H1 (cell line): ENCODE results near the gene RFPL2. TPM values are rescaled to one million over a fixed set of nuclear protein-coding genes. Genes with fewer than 3 reads are reported as not detected.

ENCODE experiments used
- CTCF ChIA-PET: fragments of 300-600 bp; sonication (Branson Sonifier 250); formaldehyde crosslinking; loops from one replicate; lab custom pipeline; 2021; ENCODE audit not compliant: partially characterized antibody; lab: Charles Lee
- POLR2A ChIA-PET: fragments of 300-600 bp; sonication (Branson Sonifier 250); formaldehyde crosslinking; loops from one replicate; lab custom pipeline; 2021; ENCODE audit warnings: inconsistent platforms; ENCODE audit not compliant: partially characterized antibody; lab: Charles Lee
- DNase-seq, 2 experiments: peaks; one replicate each; pipeline versions ENCODE4 v3.0.0 to v3.0.0-alpha.2; 2010 to 2022; ENCODE audit warnings: low spot score in 2 of 2, low read depth in 1 of 2, mixed read lengths in 1 of 2
- FAIRE-seq: peaks from 2 replicates; lab custom pipeline; 2011; peaks lifted over from hg19 to GRCh38; lab: Jason Lieb, UNC
- H2AFZ ChIP-seq: 2 replicates; pipeline ENCODE4 v1.8.1; 2012; ENCODE audit warnings: low read length, inconsistent platforms
- H2AK5ac ChIP-seq: 2 replicates; pipeline ENCODE4 v1.6.1; 2013; ENCODE audit warnings: low read depth, low read length
- H2BK120ac ChIP-seq: replicated peaks from 2 replicates; pipeline ENCODE3; 2013; ENCODE audit warnings: low read depth, low read length, inconsistent platforms
- H2BK12ac ChIP-seq: 2 replicates; pipeline ENCODE4 v1.6.1; 2013; ENCODE audit warnings: low read depth, low read length
- H2BK15ac ChIP-seq: 2 replicates; pipeline ENCODE4 v1.6.1; 2013; ENCODE audit warnings: low read length
- H2BK20ac ChIP-seq: 2 replicates; pipeline ENCODE4 v1.6.1; 2013; ENCODE audit warnings: low read length
- H2BK5ac ChIP-seq: 2 replicates; pipeline ENCODE4 v1.6.1; 2013; ENCODE audit warnings: low read depth, low read length
- H3K14ac ChIP-seq: 2 replicates; pipeline ENCODE4 v1.6.1; 2013; ENCODE audit warnings: inconsistent platforms; ENCODE audit not compliant: insufficient read length
- H3K18ac ChIP-seq: 2 replicates; pipeline ENCODE4 v1.6.1; 2013; ENCODE audit warnings: low read length; ENCODE audit errors: extremely low read depth
- H3K23ac ChIP-seq: 2 replicates; pipeline ENCODE4 v1.6.1; 2013; ENCODE audit warnings: inconsistent platforms; ENCODE audit not compliant: insufficient read length
- H3K23me2 ChIP-seq: 2 replicates; pipeline ENCODE4 v1.6.1; 2013; ENCODE audit warnings: low read depth, low read length
- H3K27ac ChIP-seq: 2 replicates; pipeline ENCODE4 v1.6.1; 2011; ENCODE audit warnings: low read depth, low read length, inconsistent platforms
- H3K27me3 ChIP-seq, 4 experiments: replicated peaks in 1 of 4; 1 replicate in 1 of 4; 2 replicates in 3 of 4; pipeline versions ENCODE4 v1.6.1 to v1.8.1; 2011 to 2013; ENCODE audit warnings: low read length in 3 of 4, mild to moderate bottlenecking in 3 of 4, inconsistent platforms in 2 of 4, mixed read lengths in 2 of 4, moderate library complexity in 1 of 4; ENCODE audit not compliant: control insufficient read depth in 3 of 4, insufficient read depth in 3 of 4; ENCODE audit errors: extremely low read depth in 1 of 4
- H3K36me3 ChIP-seq, 4 experiments: 2 replicates each; pipeline versions ENCODE4 v1.6.1 to v1.8.1; 2011 to 2013; ENCODE audit warnings: mild to moderate bottlenecking in 4 of 4, low read length in 3 of 4, moderate library complexity in 2 of 4, control low read depth in 1 of 4, inconsistent platforms in 1 of 4; ENCODE audit not compliant: insufficient read depth in 4 of 4, control insufficient read depth in 2 of 4
- H3K4ac ChIP-seq: replicated peaks from 2 replicates; pipeline ENCODE3; 2013; ENCODE audit warnings: low read length, low read depth, mixed read lengths, inconsistent platforms; ENCODE audit not compliant: insufficient read length
- H3K4me1 ChIP-seq, 4 experiments: replicated peaks in 1 of 4; 1 replicate in 1 of 4; 2 replicates in 3 of 4; pipeline versions ENCODE4 v1.6.1 to v1.8.1; 2011 to 2013; ENCODE audit warnings: low read length in 3 of 4, inconsistent platforms in 2 of 4, mixed read lengths in 1 of 4; ENCODE audit not compliant: insufficient read depth in 4 of 4, control insufficient read depth in 3 of 4
- H3K4me2 ChIP-seq, 2 experiments: 2 replicates each; pipeline versions ENCODE4 v1.6.1 to v1.8.1; 2011 to 2013; ENCODE audit warnings: low read depth in 2 of 2, low read length in 2 of 2, control low read depth in 1 of 2, inconsistent platforms in 1 of 2, mild to moderate bottlenecking in 1 of 2; ENCODE audit not compliant: insufficient read depth in 1 of 2
- H3K4me3 ChIP-seq, 4 experiments: fragments of 200-600, 300-600 bp in 1 of 4; sonication (generic), shearing (Covaris generic), sonication (Bioruptor Twin) in 1 of 4; 2 replicates each; pipeline versions ENCODE4 v1.5.1 to v1.8.1; 2011 to 2016; ENCODE audit warnings: low read length in 4 of 4, low read depth in 3 of 4, control low read depth in 2 of 4, inconsistent platforms in 2 of 4, mild to moderate bottlenecking in 2 of 4, mixed read lengths in 1 of 4, moderate library complexity in 1 of 4; ENCODE audit not compliant: insufficient read depth in 2 of 4; ENCODE audit errors: extremely low read depth in 1 of 4
- H3K56ac ChIP-seq: replicated peaks from 2 replicates; pipeline ENCODE3; 2013; ENCODE audit warnings: low read depth, mild to moderate bottlenecking, mixed read lengths, low read length, inconsistent platforms; ENCODE audit not compliant: insufficient read length
- H3K79me1 ChIP-seq: 2 replicates; pipeline ENCODE4 v1.6.1; 2013; ENCODE audit warnings: low read depth, low read length, control low read depth
- H3K79me2 ChIP-seq, 2 experiments: 2 replicates each; pipeline versions ENCODE4 v1.6.1 to v1.8.1; 2012 to 2013; ENCODE audit warnings: low read length in 2 of 2, mild to moderate bottlenecking in 2 of 2, inconsistent platforms in 1 of 2; ENCODE audit not compliant: insufficient read depth in 2 of 2, control insufficient read depth in 1 of 2
- H3K9ac ChIP-seq, 4 experiments: replicated peaks in 1 of 4; 1 replicate in 1 of 4; 2 replicates in 3 of 4; pipeline versions ENCODE4 v1.6.1 to v1.8.1; 2011 to 2013; ENCODE audit warnings: low read depth in 3 of 4, low read length in 3 of 4, control low read depth in 2 of 4, mild to moderate bottlenecking in 2 of 4, moderate library complexity in 2 of 4, inconsistent platforms in 1 of 4; ENCODE audit errors: extremely low read depth in 1 of 4
- H3K9me3 ChIP-seq, 2 experiments: 2 replicates each; pipeline versions ENCODE4 v1.6.1 to v1.8.1; 2012 to 2013; ENCODE audit warnings: mild to moderate bottlenecking in 2 of 2, moderate library complexity in 2 of 2, control low read depth in 1 of 2, inconsistent platforms in 1 of 2, low read depth in 1 of 2, low read length in 1 of 2, mixed read lengths in 1 of 2; ENCODE audit not compliant: insufficient read depth in 2 of 2
- H4K20me1 ChIP-seq, 2 experiments: replicated peaks in 1 of 2; 2 replicates each; pipeline versions ENCODE3 to v1.8.1; 2011 to 2013; ENCODE audit warnings: inconsistent platforms in 2 of 2, low read length in 2 of 2, mild to moderate bottlenecking in 1 of 2; ENCODE audit not compliant: insufficient read depth in 2 of 2, control insufficient read depth in 1 of 2
- H4K5ac ChIP-seq: 2 replicates; pipeline ENCODE4 v1.6.1; 2013; ENCODE audit warnings: low read length, low read depth, mixed read lengths, inconsistent platforms; ENCODE audit not compliant: insufficient read length
- H4K8ac ChIP-seq: 2 replicates; pipeline ENCODE4 v1.8.0; 2013; ENCODE audit warnings: mild to moderate bottlenecking, moderate library complexity, low read length, inconsistent platforms; ENCODE audit not compliant: insufficient read depth; ENCODE audit errors: extremely low read depth
- H4K91ac ChIP-seq: replicated peaks from 2 replicates; pipeline ENCODE3; 2013; ENCODE audit warnings: low read length, mixed read lengths, inconsistent platforms; ENCODE audit not compliant: insufficient read length
- SAP30 ChIP-seq: fragments of 300-600 bp; sonication (generic); IDR thresholded peaks from 2 replicates; pipeline ENCODE4 v1.7.1; 2012; ENCODE audit warnings: low read length, moderate library complexity, mild to moderate bottlenecking, inconsistent platforms; ENCODE audit not compliant: insufficient read depth, insufficient replicate concordance
- SIRT6 ChIP-seq: IDR thresholded peaks from one replicate; pipeline ENCODE4 v1.7.1; 2012; ENCODE audit warnings: low read length, inconsistent platforms
- TAF7 ChIP-seq: optimal IDR thresholded peaks from 2 replicates; pipeline ENCODE3; 2011; ENCODE audit warnings: low read depth, mild to moderate bottlenecking, inconsistent platforms, low read length, moderate library complexity, borderline replicate concordance
- WGBS, 2 experiments: shearing (Covaris generic) in 1 of 2; methylation state at CpG; one replicate each; pipeline versions ENCODE4 v1.1.6 to v1.1.7; 2013 to 2015; ENCODE audit warnings: low lambda C conversion rate in 2 of 2, mixed read lengths in 2 of 2, inconsistent platforms in 1 of 2, low coverage in 1 of 2, missing lambda C conversion rate in 1 of 2; ENCODE audit not compliant: insufficient replicate concordance in 2 of 2, insufficient coverage in 1 of 2, insufficient read length in 1 of 2; ENCODE audit errors: extremely low coverage in 1 of 2, missing lambda C conversion rate in 1 of 2; 5-methylcytosine and 5-hydroxymethylcytosine counted together
- polyA plus RNA-seq, 7 experiments: library from polyadenylated mRNA; depleted of rRNA in 3 of 7; stranded (reverse) in 5 of 7; unstranded in 2 of 7; fragments of >200 nt in 5 of 7; fragments of 200-250 nt in 2 of 7; gene quantifications; 1 replicate in 5 of 7; 2 replicates in 1 of 7; 4 replicates in 1 of 7; pipeline versions ENCODE4 v1.2.1 to v1.2.3, GENCODE V29; 2011 to 2013; ENCODE audit warnings: missing spikeins in 2 of 7, mixed read lengths in 2 of 7
- total RNA-seq: library from RNA; stranded (reverse); fragmentation: NEBNext Ultra II Directional; extraction: Animal tissue kit (Norgen Biotek cat#: 25700); gene quantifications from 2 replicates; pipeline ENCODE4 v1.2.1, GENCODE V29; 2021

RFPL2 gene
- total and polyA plus RNA-seq, 2 of the 8 experiments (the other 6 are each of a cell fraction or from before 2014, with no cell fraction given): 0.15 to 0.19 TPM

GRCh38 chr22:32222991-32223390, 18.1 kb upstream of the RFPL2 start:
- no peak overlapping the region for H3K23ac ChIP-seq
- 88% methylated on average over 1 of the region's 1 CpG; no CpG with 5 or more reads in 1 of the 2 experiments for WGBS, 2 experiments
- no peak overlapping the region for H3K14ac ChIP-seq
- H3K9ac ChIP-seq: no peak overlapping the region
- no peak overlapping the region for H3K4me2 ChIP-seq
- POLR2A ChIA-PET: no interaction called here
- H2AK5ac ChIP-seq: no peak overlapping the region
- no peak overlapping the region for H2BK12ac ChIP-seq
- H4K8ac ChIP-seq: no peak overlapping the region
- H3K27ac ChIP-seq: no peak overlapping the region
- no peak overlapping the region for H3K18ac ChIP-seq
- CTCF ChIA-PET: interaction anchor here (0.7 to 1.7 kb wide), 3 partner anchors 11 to 46 kb away, joined by 3 to 4 read pairs (median 4); no protein-coding TSS in a partner anchor
- no peak overlapping the region for H4K91ac ChIP-seq
- H2AFZ ChIP-seq: no peak overlapping the region
- TF ChIP-seq TAF7 (no peak), SAP30 (no peak), SIRT6 (no peak)
- TF ChIP-seq, all 59 proteins: peak for 0
- no peak overlapping the region for H2BK5ac ChIP-seq
- no peak for FAIRE-seq
- no peaks in the 10 kb centered on the region for H3K27me3 ChIP-seq
- H3K56ac ChIP-seq: no peak overlapping the region
- no peak overlapping the region for H4K5ac ChIP-seq
- H2BK20ac ChIP-seq: no peak overlapping the region
- DNase-seq: no peak
- no peaks in the 10 kb centered on the region for H3K79me2 ChIP-seq
- H3K4ac ChIP-seq: no peak overlapping the region
- H3K9me3 ChIP-seq: no peaks in the 10 kb centered on the region
- H3K23me2 ChIP-seq: no peaks in the 10 kb centered on the region
- H3K36me3 ChIP-seq: no peaks in the 10 kb centered on the region
- no peak overlapping the region for H2BK15ac ChIP-seq
- H4K20me1 ChIP-seq: no peaks in the 10 kb centered on the region
- H3K4me1 ChIP-seq: no peaks in the 10 kb centered on the region
- no peak overlapping the region for H2BK120ac ChIP-seq
- H3K79me1 ChIP-seq: no peaks in the 10 kb centered on the region
- H3K4me3 ChIP-seq: no peak overlapping the region
